ENCODE measurements around the gene PPARG. TPM values are rescaled to one million over a fixed set of nuclear protein-coding genes. Genes with fewer than 3 reads are reported as not detected.

Gene PPARG
- total and polyA plus RNA-seq, 2 of the 13 experiments (the other 11 are each of a cell fraction or from before 2014, with no cell fraction given) = 13.9 to 58.3 TPM

DNA sequence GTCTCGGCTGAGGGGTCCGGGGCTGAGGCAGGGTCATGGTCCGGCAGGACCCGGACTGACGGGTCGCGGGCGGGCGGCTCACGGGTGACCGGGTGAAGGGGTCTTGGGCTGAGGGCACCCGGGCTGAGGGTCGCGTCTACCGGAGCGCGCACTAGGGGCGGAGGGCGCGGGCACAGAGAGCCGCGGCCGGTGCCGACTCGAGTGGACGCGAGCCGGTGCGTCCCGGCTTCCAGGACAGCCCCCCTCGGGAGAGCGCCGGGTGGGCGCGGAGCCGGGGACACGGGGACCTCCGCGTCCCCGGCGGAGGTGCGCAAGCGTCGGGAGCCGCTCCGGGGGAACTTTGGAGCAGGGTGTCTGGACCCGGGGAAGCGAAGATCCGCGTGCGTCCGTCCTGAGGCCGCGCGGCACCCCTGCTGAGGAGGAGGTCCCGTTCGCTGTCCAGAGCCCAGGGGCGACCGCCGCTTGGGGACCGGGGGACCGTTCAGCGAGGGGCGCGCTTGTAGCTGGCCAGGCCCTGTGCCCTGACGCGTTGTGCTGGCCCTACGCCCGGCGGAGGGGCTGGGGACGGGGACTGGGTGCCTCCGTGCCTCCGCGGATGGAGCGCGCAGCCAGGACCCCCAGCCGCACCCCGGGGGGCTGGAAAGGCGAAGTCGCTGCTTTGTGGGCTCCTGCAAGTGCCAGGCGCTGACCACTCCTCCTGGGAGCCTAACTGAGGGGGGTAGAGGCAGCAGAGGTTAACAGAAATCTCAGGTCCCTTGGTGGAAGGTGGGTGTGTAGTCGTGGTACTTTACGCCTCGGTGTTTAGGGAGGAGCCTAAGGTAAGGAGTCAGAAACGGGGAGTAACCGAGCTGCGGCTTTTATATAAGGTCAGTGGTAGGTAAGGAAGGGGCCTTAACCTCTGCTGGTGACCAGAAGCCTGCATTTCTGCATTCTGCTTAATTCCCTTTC lies at the start of gene PPARG (continued):
- TF ChIP-seq EED (CRISPR knock-in tag; IDR thresholded peaks at IDR 0.05) = no peak
- TF ChIP-seq ZBTB8A (CRISPR knock-in tag; IDR thresholded peaks at IDR 0.05; ENCODE audit: borderline replicate concordance, low read depth) = 0 out of 2 replicates have a peak, but pooled peaks have one; percentile 47
- no peak for TF ChIP-seq ZNF503 (CRISPR knock-in tag; IDR thresholded peaks at IDR 0.05)
- no peak for TF ChIP-seq ELK4 (CRISPR knock-in tag; IDR thresholded peaks at IDR 0.05; ENCODE audit: borderline replicate concordance)
- TF ChIP-seq TCF7L2 (IDR thresholded peaks at IDR 0.05; ENCODE audit: low read depth, low read length) = no peak
- no peak for TF ChIP-seq ZNF709 (CRISPR knock-in tag; IDR thresholded peaks at IDR 0.05)
- TF ChIP-seq ZMYM4 (CRISPR knock-in tag; IDR thresholded peaks at IDR 0.05) = peak; percentile 42
- TF ChIP-seq ZNF441 (CRISPR knock-in tag; IDR thresholded peaks at IDR 0.05; ENCODE audit: borderline replicate concordance) = no peak
- TF ChIP-seq ARID2 (CRISPR knock-in tag; IDR thresholded peaks at IDR 0.05; ENCODE audit: borderline replicate concordance) = peak; percentile 66; the same call in 1 of the 2 replicates
- no peak for TF ChIP-seq MED13 (CRISPR knock-in tag; IDR thresholded peaks at IDR 0.05)
- TF ChIP-seq SNAPC4 (CRISPR knock-in tag; IDR thresholded peaks at IDR 0.05) = no peak
- no peak for TF ChIP-seq MNT (IDR thresholded peaks at IDR 0.05)
- TF ChIP-seq PPARG (CRISPR knock-in tag; conservative IDR thresholded peaks at IDR 0.05) = no peak
- TF ChIP-seq NFKB2 (CRISPR knock-in tag; IDR thresholded peaks at IDR 0.05; ENCODE audit: borderline replicate concordance) = no peak
- no peak for TF ChIP-seq NR2F1 (CRISPR knock-in tag; IDR thresholded peaks at IDR 0.05)
- TF ChIP-seq, protein P1, sequence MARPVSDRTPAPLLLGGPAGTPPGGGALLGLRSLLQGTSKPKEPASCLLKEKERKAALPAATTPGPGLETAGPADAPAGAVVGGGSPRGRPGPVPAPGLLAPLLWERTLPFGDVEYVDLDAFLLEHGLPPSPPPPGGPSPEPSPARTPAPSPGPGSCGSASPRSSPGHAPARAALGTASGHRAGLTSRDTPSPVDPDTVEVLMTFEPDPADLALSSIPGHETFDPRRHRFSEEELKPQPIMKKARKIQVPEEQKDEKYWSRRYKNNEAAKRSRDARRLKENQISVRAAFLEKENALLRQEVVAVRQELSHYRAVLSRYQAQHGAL (CRISPR knock-in tag; IDR thresholded peaks at IDR 0.05; ENCODE audit: not compliant biosample characterization) = no peak
- TF ChIP-seq RBM22 (optimal IDR thresholded peaks at IDR 0.05; ENCODE audit: low read length) = no peak

Measured in HepG2 (cell line).